NCI-H2107 treated with DMSO at 0.1 percent for 48 hours (cell line): ENCODE results near the gene RPS24.
"Not testable (repeated sequence)": the region's sequence is repeated elsewhere in the genome, so short reads cannot be mapped to it uniquely, and the experiment has no call there.

Experiments used
- DNase-seq: peaks from one replicate; lab custom pipeline; 2025; ENCODE audit not compliant: unreplicated experiment; lab: John Stamatoyannopoulos, UW

The RPS24 gene

GRCh38 chr10:78033637-78034470 lies at the start of gene RPS24:
RPS24 (plus strand) TSS chr10:78033863; CDS start chr10:78033902, 39 bp downstream.
- peak; percentile 90 for DNase-seq

- no peak for DNase-seq
These were observed 48.7 kb upstream of the RPS24 start for GRCh38 chr10:77984986-77985385.

DNA sequence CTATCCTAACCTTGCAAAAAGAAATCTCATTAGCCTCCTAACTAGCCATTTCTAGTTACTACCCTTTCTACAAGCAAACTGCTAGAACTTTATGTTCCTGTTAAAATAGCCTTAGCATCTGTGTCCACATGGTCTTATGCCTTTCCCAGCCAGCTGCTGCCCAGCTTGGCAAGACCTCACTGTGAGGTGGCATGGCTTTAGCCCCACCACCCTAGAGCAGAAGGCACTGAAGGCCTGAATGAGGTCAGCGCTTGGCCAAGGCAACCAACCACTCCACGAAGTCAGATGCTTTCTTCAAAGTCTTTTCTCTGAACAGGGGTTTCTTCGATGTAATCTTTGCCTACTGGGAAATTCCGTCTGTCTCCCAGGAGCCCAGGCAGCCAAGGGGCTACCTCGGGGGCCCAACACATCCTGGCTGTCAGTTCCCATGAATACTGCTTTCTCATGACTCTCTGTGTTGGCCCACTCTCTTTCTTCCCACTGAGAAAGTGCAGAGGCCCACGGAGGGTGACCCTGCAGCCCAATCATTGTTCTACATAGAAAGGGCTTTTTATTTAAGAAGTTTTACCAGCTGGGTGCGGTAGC lies 45.9 kb upstream of the RPS24 start:
- DNase-seq = no peak

DNA sequence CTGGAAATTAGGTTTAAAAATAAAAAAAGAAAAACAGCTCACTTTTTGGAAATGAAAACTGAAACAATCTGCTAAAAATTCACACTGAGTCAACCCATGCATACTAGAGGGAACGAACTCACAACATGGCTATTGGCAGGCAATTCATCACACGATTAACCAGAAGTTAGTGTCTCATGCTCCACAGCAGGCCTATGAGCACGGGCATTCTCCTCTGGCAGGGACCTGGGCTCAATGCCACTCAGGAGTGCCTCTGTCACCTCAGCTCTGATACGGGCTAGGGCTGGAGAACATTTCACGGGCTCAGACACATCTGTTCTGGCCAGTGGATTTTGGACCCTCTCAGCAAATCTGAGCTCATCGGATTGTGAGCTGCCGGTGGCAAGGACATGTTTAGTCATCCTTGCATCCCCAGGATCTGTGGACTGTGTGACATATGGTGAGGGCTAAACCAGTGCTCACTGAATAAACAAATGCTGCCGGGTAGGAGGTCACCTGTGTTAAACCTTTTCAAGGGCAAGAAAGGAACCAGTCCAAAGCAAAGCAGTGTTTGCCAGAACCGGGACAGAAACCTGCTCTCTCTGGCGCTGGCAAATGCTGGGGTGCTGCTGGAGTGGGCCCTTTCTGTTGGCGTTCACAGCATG lies 44.5 kb upstream of the RPS24 start:
- DNase-seq = no peak

DNA sequence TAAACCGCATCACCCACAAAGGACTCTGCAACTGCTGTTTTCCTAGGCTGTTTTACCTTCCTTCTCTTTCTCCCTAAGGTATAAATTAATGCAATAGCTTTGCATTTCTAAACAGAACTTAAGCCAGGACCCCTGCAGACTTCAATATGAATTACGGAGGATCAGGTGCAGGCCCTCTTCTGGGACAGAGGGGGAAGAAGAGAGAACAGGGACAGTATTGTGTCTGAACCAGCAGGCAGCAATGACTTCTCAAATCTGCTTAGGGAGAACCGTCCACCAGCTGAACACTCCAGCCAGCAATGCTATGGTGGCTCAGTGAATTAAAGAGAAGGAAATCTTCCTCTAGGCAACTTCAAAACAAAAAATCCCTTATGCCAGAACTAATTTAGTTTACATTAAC lies 40.0 kb upstream of the RPS24 start:
- no peak for DNase-seq

GRCh38 chr10:77998780-77999179 lies 34.9 kb upstream of the RPS24 start:
- not testable (repeated sequence) for DNase-seq

DNA sequence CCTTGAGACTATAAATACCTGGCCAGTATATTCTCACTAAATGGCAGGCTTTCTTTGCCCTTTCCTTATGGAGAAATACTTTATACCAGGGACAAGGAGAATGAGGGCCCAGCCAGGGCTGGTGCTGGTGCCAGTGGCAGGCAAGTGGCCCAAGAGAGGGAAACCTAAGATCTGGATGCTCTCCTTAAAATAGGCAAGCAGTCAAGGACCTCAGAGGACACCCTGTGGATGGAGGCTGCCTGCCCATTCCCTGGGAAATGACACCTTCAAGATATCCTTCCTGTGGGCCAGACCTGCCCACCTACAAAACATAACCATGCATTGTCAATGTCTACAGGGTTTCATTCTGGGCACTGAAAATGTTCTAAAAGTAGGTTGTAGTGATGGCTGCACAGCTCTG lies 33.5 kb upstream of the RPS24 start:
- DNase-seq = no peak

DNA sequence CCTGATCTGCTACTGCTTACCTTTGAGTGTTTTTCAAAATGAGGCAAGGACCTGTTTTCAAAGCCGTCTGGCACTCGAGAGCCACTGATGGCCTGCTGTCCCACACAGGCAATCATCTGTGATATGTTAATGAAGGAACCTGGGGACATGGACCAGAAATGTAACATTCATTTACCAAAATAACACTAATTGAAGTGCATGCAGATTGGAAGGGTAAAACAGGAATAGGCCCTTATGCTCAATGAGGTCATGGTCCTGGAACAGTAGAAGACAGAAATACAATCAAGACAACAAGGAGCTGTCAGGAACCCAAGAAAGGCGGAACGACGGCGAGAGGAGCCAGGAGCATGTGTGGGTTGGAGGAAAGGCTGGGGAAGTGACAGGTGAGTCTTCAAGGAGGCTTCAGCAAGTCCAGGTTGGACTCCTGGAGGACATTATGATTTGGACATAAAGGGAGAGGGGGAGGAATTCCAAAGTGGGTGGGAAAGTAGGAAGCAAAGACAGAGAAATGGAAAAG lies 32.6 kb upstream of the RPS24 start:
- no peak for DNase-seq

DNA sequence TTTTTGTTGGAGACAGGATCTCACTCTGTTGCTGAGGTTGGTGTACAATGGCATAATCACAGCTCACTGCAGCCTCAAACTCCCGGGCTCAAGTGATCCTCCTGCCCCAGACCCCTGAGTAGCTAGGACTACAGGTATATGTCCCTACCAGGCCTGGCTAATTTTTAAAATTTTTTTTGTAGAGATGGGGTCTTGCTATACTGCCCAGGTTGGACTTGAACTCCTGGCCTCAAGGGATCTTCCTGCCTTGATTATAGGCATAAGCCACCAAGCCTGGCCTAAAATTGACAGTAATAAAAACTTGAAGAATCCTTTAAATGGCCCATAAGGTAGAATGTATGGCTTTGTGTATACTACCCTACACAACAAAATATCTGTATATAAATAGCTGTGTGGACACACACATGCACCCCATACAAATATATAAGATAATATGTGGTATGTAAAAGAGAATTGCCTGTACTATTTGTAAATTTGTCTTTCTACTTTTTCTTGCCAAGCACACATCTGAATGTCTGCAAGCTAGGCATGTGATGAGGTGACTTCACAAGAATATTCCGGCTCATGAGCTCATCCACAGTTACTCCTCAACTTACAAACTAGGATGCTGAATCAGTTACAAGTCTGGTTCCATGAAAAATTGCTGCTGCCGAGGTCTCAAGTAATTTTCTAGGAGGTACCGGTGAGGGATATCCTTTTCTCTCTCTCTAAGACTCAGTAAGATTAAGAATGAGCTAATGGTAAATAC lies 30.9 kb upstream of the RPS24 start:
- DNase-seq = no peak

GRCh38 chr10:78004215-78005026 lies 29.2 kb upstream of the RPS24 start:
- DNase-seq = peak; percentile 29

GRCh38 chr10:78007172-78007571 lies 26.5 kb upstream of the RPS24 start:
- DNase-seq = no peak

GRCh38 chr10:78009662-78010061 lies 24.0 kb upstream of the RPS24 start:
- no peak for DNase-seq

DNA sequence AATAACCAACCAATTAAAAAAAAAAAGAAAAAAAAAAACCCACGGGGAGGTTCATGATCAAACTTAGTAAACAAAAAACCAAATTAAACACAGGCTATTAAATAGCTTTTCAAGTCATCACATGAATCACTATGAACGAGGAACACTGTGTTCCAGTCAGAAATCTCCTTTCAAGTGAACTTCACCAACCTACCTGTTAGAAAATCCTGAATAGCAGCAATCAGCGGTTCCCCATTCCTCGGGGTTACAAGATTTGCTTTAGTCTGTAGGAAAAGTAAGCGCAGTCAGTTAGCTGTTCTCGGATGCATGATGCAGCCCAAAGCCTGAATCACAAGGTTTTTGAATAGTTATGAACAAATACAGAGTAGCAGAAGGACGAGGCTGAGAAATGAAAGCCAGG lies 23.4 kb upstream of the RPS24 start:
- DNase-seq = no peak

GRCh38 chr10:78011065-78011464 lies 22.6 kb upstream of the RPS24 start:
- DNase-seq = no peak

- no peak for DNase-seq
These were observed 20.1 kb upstream of the RPS24 start for GRCh38 chr10:78013564-78013963.

DNA sequence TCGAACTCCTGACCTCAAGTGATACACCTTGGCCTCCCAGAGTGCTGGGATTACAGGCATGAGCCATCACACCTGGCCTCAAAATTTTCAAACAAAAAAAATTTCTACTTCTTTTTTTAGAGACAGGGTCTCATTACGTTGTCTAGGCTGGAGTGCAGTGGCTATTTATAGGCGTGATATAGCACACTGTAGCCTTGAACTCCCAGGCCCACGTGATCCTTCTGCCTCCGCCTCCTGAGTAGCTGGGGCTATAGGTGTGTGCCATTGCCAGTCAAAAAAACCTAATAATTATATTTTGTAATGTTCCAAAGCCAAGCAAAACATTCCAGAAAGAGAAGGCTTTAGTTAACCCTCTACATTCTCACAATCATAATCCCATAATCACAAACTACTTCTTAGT lies 18.1 kb upstream of the RPS24 start:
- no peak for DNase-seq

DNA sequence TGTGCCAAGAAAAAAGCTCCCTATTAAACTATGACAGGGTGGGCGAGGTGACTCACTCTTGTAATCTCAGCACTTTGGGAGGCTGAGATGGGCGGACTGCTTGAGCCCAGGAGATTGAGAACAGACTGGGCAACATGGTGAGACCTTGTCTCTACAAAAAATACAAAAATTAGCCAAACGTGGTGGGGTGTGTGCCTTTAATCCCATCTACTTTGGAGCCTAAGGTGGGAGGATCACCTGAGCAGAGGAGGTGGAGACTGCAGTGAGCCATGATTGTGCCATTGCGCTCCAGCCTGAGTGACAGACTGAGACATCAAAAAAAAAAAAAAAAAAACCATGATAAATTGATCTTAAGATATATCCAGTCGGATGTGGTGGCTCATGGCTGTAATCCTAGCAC lies 15.8 kb upstream of the RPS24 start:
- no peak for DNase-seq

DNA sequence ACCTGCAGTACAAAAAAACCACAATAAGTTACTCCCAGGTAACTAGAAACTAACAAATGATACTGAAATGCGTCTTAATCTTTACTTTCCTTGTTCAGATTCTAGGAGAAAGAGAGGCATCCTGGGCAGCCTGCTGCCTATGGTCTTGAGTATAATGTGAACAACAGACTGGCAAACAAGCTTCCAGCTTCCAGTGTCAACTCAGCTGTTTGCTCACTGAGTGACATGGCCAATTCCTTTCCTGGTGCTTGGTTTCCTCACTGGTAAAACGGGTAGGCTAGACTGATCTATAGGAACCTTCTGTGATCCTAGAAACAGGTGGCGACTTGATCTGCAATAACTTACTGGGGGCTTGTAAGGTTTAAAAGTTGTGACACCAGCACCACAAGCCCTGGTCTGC lies 14.4 kb upstream of the RPS24 start:
- no peak for DNase-seq

DNA sequence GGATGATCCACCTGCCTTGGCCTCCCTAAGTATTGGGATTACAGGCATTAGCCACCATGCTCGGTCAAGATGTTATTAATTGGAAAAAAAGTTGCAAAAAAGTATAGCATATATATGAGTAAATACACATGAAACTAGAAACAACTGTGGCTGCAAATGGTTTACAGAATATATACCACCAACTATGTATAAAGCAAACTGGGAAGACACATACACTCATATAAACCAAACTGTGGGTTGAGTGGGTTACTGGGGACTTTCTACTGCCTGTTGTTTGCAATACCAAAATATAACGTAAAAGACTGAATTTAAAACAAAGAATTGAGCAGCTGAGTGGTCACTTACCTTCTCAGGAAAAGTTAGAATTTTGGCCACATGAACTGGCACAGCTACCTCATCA lies 12.5 kb upstream of the RPS24 start:
- no peak for DNase-seq

DNA sequence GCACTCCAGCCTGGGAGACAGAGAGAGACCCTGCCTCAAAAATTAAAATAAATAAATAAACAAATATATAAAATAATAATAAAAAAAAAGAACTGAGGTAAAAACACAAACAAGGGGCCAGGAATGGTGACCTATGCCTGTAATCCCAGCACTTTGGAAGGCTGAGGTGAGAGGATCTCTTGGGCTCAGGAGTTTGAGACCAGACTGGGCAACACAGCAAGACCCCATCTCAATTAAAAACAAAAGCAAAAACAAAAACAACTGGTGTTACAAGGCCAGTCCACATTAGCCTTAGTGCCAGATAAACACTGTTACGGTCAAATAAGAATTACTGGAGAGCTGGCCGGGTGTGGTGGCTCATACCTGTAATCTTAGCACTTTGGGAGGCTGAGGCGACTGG lies 9.9 kb upstream of the RPS24 start:
- DNase-seq = no peak
